ENCODE measurements around the gene GTSF1L. TPM values are rescaled to one million over a fixed set of nuclear protein-coding genes. Genes with fewer than 3 reads are reported as not detected.

GTSF1L gene
- total and polyA plus RNA-seq, 11 donors, result not detected

DNA sequence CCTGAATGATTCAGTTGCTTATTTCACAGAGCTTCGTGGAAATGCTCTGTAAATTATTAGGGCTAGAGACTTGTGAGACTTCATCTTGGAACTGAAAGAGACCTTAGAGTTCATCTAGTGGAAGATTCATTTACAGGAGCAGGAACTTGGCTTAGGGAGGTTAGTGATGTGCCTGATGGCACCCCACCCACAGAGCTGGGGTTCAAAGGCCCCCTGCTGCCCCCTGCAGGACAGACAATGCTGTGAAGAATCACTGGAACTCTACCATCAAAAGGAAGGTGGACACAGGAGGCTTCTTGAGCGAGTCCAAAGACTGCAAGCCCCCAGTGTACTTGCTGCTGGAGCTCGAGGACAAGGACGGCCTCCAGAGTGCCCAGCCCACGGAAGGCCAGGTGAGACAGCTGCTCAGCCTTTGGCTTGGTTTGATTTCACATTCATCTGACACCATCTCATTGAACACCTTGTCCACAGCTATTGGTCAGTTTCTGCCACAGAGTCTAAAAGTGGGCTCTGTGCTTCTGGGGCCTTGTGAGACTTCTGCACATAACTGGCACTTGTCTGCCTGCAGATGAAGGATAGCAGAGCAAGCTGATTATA, 34.8 kb downstream of the GTSF1L start:
- no peak for ATAC-seq
- DNase-seq, result no peak

DNA sequence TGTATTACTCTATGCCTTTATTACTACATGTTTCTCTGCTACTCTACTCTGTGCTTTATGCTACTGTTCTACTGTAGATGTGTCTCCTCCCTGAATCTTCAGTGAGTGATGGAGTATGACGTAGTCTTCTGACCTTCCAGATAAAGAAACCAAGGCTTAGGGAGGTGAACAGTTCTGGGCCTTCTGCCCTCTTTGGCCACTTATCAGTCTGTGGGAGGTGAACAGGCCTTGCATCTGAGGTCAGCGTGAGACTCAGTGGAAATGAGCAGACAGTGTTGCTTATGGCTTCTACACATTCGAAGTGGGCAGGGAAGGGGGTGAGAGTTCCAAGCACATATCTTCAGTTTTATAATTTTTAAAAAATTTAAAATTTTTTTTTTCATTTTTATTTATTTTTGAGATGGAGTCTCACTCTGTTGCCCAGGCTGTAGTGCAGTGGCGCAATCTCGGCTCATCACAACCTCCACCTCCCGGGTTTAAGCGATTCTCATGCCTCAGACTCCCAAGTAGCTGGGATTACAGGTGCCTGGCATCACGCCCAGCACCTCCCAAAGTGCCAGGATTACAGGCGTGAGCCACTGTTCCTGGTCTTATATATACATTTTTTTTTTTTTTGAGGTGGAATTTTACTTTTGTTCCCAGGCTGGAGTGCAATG, 35.7 kb downstream of the GTSF1L start:
- Histone ChIP-seq H3K27ac (no peak overlapping the region), H3K4me1 (no peaks in the 10 kb centered on the region), H3K27me3 (no peaks in the 10 kb centered on the region), H3K9me3 (no peaks in the 10 kb centered on the region), H3K36me3 (no peaks in the 10 kb centered on the region), H3K4me3 (no peak overlapping the region)
- ATAC-seq, result peak in 1 of 4 donors; percentile 42
- DNase-seq, result no peak
- intact Hi-C loops (cut with DNase I), result loop anchor here in 2 of 10 donors (5.0 kb wide), 1 partner anchor 154 kb away; no protein-coding TSS in a partner anchor
- 85 to 91% (median 89%) methylated on average over 9 of the region's 9 CpGs for WGBS, 4 donors
- TF ChIP-seq, protein P1, sequence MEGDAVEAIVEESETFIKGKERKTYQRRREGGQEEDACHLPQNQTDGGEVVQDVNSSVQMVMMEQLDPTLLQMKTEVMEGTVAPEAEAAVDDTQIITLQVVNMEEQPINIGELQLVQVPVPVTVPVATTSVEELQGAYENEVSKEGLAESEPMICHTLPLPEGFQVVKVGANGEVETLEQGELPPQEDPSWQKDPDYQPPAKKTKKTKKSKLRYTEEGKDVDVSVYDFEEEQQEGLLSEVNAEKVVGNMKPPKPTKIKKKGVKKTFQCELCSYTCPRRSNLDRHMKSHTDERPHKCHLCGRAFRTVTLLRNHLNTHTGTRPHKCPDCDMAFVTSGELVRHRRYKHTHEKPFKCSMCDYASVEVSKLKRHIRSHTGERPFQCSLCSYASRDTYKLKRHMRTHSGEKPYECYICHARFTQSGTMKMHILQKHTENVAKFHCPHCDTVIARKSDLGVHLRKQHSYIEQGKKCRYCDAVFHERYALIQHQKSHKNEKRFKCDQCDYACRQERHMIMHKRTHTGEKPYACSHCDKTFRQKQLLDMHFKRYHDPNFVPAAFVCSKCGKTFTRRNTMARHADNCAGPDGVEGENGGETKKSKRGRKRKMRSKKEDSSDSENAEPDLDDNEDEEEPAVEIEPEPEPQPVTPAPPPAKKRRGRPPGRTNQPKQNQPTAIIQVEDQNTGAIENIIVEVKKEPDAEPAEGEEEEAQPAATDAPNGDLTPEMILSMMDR (IDR thresholded peaks at IDR 0.05), result no peak
- TF ChIP-seq POLR2A (IDR thresholded peaks at IDR 0.05), result no peak

More for the DNA sequence above, 34.8 kb downstream of the GTSF1L start:
- H3K27ac ChIP-seq, result no peak overlapping the region
- H3K36me3 ChIP-seq, result no peaks in the 10 kb centered on the region
- H3K27me3 ChIP-seq, result no peaks in the 10 kb centered on the region
- H3K9me3 ChIP-seq, result no peaks in the 10 kb centered on the region
- TF ChIP-seq, protein P1 (IDR thresholded peaks at IDR 0.05), result peak in 10 of 12 donors; percentile 10 to 52 (median 39)
- no peak for TF ChIP-seq POLR2A (IDR thresholded peaks at IDR 0.05)
- no peak overlapping the region for H3K4me3 ChIP-seq
- intact Hi-C loops (cut with DNase I), result loop anchor here in 2 of 10 donors (5.0 kb wide), 1 partner anchor 155 kb away; no protein-coding TSS in a partner anchor
- 85 to 94% (median 90%) methylated on average over 5 of the region's 5 CpGs for WGBS, 4 donors
- H3K4me1 ChIP-seq, result no peaks in the 10 kb centered on the region

GRCh38 chr20:43689165-43689564, 37.6 kb downstream of the GTSF1L start:
- H3K4me1 ChIP-seq, result no peaks in the 10 kb centered on the region
- ATAC-seq (no peak), DNase-seq (no peak)
- H3K27ac ChIP-seq, result no peak overlapping the region
- TF ChIP-seq, protein P1 (IDR thresholded peaks at IDR 0.05), result no peak
- TF ChIP-seq POLR2A (IDR thresholded peaks at IDR 0.05), result no peak
- H3K27me3 ChIP-seq, result no peaks in the 10 kb centered on the region
- WGBS, 4 donors, result 91 to 97% (median 94%) methylated on average over 4 of the region's 4 CpGs
- no peaks in the 10 kb centered on the region for H3K9me3 ChIP-seq
- no peaks in the 10 kb centered on the region for H3K36me3 ChIP-seq
- intact Hi-C loops (cut with DNase I), result no loop called here
- H3K4me3 ChIP-seq, result no peak overlapping the region

GRCh38 chr20:43686820-43687219, 40.0 kb downstream of the GTSF1L start:
- intact Hi-C loops (cut with DNase I), result no loop called here

More at GRCh38 chr20:43686820-43687219, 40.0 kb downstream of the GTSF1L start:
- Histone ChIP-seq H3K27me3 (no peaks in the 10 kb centered on the region), H3K27ac (no peak overlapping the region), H3K36me3 (no peaks in the 10 kb centered on the region), H3K9me3 (no peaks in the 10 kb centered on the region), H3K4me3 (no peak overlapping the region), H3K4me1 (peaks cover 0 to 3% (median 0%) of the 10 kb centered on the region in 12 donors)
- ATAC-seq, result no peak
- WGBS, 4 donors, result 90 to 93% (median 91%) methylated on average over 12 to 13 of the region's 13 CpGs
- no peak for DNase-seq
- TF ChIP-seq, protein P1 (IDR thresholded peaks at IDR 0.05), result no peak
- TF ChIP-seq POLR2A (IDR thresholded peaks at IDR 0.05), result no peak

Measured in heart left ventricle (tissue), 16 donors.